GM15510 (cell line): ENCODE data around the gene PODXL2.

Experiments used
- POLR2A ChIP-seq: IDR thresholded peaks from 3 replicates; pipeline ENCODE4 v1.6.1; 2011; ENCODE audit warnings: borderline replicate concordance; ENCODE audit not compliant: insufficient read length; ENCODE audit errors: extremely low read depth

PODXL2 gene

DNA sequence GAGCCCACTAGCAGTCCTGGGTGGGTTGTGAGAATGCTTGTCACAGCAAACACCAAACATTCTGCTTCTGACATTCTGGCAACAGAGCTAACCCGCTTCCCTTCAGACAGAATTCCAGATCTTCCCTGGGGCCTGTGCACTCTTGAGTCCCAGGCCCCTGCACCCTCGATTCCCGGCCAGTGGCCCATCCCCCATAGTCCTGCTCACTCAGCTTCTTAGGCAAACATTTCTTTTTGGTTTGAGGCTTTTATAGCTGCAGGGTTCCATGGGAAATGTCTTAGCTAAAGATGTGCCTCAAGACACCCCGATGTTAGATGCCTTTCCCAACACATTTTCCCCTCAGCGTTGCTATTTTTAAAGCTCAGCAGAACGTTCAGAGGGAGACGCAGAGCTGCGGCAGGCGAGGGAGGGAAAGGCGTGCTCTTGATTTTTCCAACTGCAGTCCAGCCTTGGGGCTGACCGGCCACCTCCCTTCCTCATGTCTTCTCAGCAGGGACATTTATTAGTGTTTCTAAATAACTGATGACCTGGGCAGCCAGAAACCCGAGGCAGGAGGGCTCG, 78.9 kb downstream of the PODXL2 start:
- TF ChIP-seq POLR2A, result no peak

DNA sequence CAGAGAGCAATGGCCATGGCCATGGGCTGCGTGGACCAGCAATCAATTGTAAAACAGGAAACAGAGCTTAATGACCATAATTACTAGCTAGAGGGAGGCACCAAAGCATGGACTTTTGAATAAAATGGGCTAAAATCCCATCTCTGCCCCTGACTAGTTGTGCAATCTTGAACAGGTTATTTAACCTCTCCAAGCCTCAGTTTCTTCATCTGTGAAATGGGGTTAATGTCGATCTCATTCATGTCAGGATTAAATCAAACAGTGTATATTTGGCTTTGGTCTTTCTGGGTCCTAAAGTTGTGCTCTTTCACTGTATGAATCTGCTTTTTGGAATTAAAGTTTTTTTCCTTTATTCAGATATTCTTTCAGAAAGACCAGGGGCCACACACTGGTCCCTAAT, 79.9 kb downstream of the PODXL2 start:
- no peak for TF ChIP-seq POLR2A

DNA sequence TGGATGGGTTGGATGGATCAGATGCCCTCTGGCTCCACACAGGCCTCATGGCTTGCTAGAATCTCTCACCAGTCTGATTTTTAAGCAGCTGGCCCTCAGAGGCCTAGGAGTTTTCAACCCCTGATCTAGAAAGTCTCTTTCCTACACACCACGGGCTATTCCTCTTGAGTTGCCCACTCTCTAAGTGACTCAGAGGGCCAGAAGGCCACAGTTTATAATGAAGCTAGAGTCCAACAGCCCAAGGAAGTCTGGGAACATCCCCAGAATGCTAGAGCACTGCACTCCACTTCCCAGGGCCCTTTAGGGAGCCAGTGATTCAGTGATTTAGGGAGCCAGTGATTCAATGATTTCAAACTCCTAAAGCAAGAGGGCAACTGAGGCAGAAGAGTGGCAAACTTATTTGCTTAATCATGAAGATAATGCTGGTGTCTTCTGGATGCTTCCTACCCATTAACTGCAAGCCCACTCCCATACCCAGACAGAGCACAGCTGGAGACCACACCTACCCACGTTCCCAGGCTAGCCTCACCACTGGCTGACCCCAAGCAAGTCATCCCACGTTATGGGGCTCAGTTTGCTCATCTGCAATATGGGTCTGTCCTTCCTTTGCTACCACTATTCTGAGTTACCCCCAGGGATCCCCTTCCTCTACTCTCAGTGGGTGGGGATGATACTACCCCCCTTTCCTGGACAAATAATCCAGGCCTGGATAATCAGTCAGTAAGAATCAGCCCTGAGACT, 80.5 kb downstream of the PODXL2 start:
- TF ChIP-seq POLR2A, result no peak

DNA sequence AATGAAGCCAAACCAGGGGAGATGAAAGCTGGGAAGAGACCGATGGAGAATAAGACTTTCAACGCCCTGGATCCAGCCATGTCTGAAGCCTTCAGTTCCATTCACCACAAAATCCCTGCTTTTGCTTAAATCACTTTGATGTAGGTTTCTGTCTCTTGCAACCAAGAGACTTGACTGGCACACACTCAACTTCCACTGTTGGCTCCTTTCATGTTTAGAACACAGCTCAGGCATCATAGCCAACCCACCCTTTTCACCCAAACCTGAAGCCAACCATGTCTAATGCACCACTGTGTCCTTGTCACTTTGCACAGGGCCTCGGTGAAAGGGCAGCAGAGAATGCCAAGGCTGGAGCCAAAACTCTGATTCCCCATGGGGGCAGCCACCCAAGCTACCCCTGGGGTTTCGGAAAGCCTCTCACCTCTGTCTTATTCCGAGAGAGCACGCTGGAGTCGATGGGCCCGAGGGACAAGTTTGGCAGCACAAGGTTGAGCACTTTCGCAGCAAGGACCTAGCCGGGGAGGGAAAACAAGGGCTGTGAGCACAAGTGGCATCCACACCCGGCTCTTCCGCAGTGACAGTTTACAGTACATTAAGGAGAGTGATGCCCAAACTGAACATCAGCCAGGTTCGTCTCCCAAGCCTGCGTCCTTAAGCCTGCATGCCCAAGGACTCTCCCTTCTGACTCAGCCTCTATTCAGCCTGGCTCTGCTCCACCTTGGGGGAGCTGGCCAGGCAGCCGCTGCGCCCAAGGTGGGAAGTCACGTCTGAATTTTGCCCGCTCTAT, 81.4 kb downstream of the PODXL2 start:
- no peak for TF ChIP-seq POLR2A

DNA sequence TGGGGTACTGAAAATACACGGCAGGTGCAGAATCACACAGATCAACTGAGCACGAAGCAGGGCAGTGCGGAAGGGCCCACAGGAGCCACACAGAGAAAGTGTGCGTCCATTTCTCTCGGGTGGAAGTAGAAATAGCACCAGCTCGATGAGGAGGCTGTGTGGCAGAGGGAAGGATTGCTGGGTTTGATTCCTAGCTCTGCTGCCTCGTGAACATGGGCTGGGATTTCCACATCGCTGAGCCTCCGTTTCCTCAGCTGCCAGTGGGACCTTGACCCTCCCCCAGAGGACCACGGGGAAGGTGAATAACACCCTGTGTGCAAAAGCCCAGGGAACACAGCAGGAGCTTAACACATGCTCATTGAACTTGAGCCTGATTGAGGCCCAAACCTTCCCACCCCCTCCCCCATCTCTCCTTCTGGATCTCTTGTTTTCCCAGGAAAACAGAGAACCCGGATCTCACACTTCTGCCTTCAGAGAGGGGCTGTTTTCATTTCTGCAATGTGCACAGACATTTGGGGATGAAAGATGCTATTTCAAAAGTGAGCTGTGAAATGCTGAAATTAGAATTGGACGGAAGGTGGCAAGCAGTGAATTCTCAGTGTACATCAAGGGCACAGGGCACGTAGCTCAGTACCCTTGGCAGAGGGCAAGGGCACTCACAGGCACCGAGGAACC, 82.2 kb downstream of the PODXL2 start:
- no peak for TF ChIP-seq POLR2A

DNA sequence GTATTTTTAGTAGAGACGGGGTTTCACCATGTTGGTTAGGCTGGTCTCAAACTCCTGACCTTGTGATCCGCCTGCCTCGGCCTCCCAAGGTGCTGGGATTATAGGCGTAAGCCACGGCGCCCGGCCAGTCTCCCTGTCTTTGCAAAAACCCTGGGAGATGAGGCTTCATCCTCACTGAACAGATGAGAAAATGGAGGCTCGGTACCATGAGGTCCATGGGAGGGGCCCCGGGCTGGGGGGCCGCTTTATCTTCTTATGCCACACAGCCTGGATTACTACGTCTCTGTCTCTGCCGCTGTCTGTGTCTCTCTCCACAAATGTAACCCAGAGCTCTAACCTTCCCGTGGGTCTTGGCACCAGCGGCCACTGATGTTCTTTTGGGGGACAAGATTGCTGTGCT, 82.9 kb downstream of the PODXL2 start:
- no peak for TF ChIP-seq POLR2A

DNA sequence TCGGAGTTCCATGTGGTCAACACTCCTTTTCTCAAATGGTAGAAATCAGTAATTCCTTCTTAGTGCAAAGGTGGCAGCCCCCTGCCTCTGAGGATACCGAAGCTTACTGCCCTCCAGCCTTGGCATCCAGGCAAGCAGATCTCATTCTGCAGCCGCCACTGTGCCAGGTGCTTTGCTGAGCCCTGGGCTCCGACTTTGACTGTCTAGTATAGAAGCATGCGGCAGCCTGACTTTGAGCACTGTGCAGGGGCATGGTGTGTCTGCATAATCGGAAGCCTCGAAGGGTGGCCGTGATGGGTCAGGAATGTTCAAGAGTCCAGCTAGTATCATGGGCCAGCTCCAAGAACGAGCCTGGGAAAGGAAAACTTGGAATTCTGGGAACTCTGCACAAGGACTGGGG, 83.5 kb downstream of the PODXL2 start:
- no peak for TF ChIP-seq POLR2A

DNA sequence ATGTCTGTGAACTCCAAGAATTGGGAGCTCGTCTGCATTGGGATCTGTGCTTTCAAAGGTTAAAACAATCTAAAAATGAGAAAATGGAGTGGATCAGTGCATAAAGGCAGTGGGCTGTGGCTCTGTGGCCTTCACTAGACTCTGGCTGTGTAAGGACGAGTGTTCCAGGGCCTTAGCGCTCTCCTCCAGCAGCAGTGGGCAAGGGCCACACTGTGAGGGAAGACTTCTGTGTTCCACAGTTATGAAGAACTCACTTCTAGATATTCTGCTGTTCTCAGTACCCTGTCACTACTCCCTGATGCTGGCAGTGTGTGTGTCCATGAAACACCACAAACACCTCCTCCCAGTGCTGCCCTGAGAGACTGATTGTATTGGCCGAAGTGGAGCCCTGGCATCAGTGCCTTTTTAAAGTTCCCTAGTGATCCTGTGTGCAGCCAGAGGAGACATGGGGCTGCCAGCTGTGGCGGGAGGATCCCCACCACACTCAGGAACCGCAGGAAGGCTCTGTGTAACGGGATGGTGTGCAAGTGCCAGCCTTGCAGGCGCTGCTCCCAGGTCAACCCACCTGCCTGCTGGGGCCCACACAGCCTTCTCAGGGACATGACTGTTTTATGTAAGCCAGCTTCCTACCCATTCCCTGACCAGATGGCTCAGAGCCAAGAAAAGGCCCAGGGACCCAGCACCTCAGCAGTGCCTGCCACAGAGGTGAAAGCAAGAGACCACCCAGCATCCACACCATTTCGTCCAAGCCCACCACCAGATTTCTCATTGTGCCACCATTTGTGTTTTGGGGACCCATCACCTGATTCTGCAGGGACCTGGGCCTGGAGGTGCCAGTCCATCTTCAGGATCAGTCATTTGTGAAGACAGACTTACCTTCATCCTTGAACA, 84.1 kb downstream of the PODXL2 start:
- TF ChIP-seq POLR2A, result no peak

DNA sequence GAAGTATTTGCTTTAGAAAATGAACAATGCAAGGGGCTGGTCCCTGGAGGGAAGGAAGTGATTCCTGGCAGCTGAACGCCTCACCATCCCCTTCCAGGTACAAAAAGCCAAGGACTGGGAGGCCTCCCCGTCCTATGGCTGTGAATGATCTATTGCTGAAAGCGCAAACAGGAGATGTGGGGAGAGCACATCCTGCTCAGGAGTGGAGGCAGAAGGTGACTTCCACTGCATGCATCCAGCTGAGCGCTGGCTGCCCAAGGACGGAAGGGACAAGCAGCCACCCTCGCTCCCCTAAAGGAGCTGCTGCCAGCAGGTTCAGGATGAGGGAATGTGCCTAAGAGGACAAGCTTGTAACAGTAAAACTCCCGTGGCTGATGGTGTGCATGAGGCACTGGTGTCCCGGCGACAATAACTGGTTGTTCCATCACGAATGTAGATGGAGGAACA, 85.2 kb downstream of the PODXL2 start:
- TF ChIP-seq POLR2A, result no peak

DNA sequence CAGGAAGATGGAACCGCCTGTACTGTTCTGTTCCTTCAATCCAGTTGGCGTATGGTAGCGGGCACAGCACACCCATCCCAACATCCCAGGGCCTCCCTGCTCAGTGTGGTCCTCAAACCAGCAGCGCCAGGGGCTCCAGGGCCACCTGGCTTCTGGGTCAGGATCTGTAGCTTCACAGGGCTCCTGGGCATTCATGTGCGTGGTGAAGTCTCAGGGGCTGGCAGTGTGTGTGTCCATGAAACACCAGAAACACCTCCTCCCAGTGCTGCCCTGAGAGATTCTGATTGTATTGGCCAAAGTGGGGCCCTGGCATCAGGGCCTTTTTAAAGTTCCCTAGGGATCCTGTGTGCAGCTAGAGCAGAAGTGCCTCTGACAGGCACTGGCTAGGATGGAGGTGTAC, 85.9 kb downstream of the PODXL2 start:
- TF ChIP-seq POLR2A, result no peak

DNA sequence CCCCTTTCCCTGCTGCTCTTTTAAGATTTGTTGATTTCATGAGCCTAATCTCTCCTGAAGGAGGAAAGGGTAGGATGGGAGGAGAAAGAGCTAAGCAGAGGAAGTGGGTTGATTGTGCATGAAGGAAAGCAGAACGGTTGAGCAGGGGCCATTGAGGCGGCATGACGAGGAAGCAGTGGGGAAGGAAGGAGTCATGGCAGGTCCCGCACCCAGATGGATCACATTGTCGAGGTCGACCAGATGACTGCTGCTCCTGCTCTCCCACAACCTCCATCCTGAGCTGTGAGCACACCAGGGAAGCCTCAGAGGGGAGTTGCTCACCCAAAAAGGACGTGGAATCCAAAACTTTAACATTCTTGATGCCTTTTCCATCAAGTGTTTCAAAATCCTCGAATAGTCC, 86.5 kb downstream of the PODXL2 start:
- no peak for TF ChIP-seq POLR2A

DNA sequence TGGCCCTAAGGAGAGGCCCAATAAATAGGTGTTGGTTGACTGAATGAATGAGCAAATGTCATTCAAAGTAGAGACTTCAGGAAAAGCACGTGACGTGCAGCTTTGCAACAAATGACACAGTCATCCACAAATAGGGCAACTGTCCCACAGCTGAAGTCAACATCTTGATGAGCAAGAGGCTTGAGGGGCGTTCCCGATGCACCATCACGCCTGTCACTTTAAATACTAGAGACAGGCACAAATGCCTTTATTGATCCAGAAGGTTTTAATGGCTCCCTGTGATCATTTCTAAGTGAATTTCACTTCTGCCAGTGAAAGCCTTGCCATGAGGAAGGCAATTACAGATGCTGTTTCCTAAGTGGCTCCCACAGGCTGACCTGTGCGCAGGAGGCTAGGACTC, 87.4 kb downstream of the PODXL2 start:
- TF ChIP-seq POLR2A, result no peak

DNA sequence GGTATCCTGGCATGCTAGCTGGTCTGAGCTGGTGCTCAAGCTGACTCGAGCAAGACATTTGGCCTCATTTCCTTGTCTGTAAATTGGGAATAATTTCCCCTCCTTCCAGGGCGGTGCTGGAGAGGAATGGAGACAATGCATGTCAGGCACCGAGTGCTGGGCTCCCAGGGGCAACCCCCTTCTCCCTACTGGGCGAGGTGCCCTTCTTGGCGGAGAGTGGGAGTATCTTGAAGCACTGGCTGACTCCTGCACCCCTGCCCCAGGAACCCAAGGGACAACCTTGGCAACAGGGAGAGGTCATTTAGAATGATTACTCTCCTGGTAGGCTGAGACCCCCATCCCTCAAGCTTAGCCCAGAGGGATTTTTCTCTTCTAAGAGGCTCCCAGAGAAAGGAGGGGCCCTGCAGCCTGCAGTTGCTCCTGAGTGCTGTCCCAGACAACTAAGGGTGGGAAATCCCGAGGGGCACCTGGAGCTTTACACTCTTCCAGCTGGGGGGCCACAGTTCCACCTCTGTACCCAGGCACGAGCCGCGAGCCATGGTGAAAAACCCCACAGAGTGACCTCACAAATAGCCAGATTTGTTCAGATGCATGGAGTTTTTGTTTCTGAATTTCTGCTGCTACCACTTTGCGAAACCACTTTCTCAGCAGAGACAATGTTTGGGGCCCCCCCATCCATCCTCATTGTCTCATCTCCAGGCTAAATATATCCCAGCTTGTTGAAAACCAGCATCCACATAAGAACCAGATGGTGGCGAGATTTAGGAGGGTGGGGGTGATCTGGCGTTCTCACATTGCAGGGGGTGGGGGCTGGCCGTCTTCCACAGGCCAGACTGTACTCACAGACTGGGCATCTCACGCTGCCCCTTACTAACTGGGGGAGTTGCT, 88.6 kb downstream of the PODXL2 start:
- no peak for TF ChIP-seq POLR2A
